Smooth muscle cell (in vitro differentiated cells): ENCODE results near the gene MMP14. TPM values are rescaled to one million over a fixed set of nuclear protein-coding genes. Genes with fewer than 3 reads are reported as not detected.

Experiments
- DNase-seq: peaks from one replicate; lab custom pipeline; 2025; ENCODE audit not compliant: unreplicated experiment; lab: John Stamatoyannopoulos, UW
- H2AFZ ChIP-seq: fragments of 200-600 bp; sonication (generic); 2 replicates; pipeline ENCODE4 v1.6.0; 2016; ENCODE audit warnings: antibody characterized with exemption, low read depth, mild to moderate bottlenecking
- H3F3A ChIP-seq: fragments of 200-600 bp; sonication (generic); 2 replicates; pipeline ENCODE4 v1.6.0; 2017; ENCODE audit warnings: antibody characterized with exemption, low read depth
- H3K27ac ChIP-seq: fragments of 200-600 bp; sonication (generic); 2 replicates; pipeline ENCODE4 v1.5.1; 2016; ENCODE audit warnings: low read depth, mild to moderate bottlenecking
- H3K27me3 ChIP-seq: fragments of 200-600 bp; sonication (generic); 2 replicates; pipeline ENCODE4 v1.6.1; 2016; ENCODE audit warnings: low read depth, mild to moderate bottlenecking
- H3K36me3 ChIP-seq: fragments of 200-600 bp; sonication (generic); 2 replicates; pipeline ENCODE4 v1.5.1; 2016; ENCODE audit warnings: low read depth
- H3K4me1 ChIP-seq: fragments of 200-600 bp; sonication (generic); 2 replicates; pipeline ENCODE4 v1.5.1; 2016; ENCODE audit warnings: low read depth
- H3K4me2 ChIP-seq: fragments of 200-600 bp; sonication (generic); 2 replicates; pipeline ENCODE4 v1.6.0; 2016; ENCODE audit warnings: mild to moderate bottlenecking
- H3K4me3 ChIP-seq: fragments of 200-600 bp; sonication (generic); 2 replicates; pipeline ENCODE4 v1.5.1; 2016; ENCODE audit warnings: mild to moderate bottlenecking
- H3K79me2 ChIP-seq: fragments of 200-600 bp; sonication (generic); 2 replicates; pipeline ENCODE4 v1.6.0; 2016; ENCODE audit warnings: low read depth, mild to moderate bottlenecking
- H3K9ac ChIP-seq: fragments of 200-600 bp; sonication (generic); 2 replicates; pipeline ENCODE4 v1.6.0; 2016; ENCODE audit warnings: low read depth
- H3K9me3 ChIP-seq: fragments of 200-600 bp; sonication (generic); replicated peaks from 2 replicates; pipeline ENCODE4 v1.5.1; 2016; ENCODE audit warnings: low read depth
- H4K20me1 ChIP-seq: fragments of 200-600 bp; sonication (generic); 2 replicates; pipeline ENCODE4 v1.6.0; 2016; ENCODE audit warnings: low read depth
- CTCF ChIP-seq: fragments of 200-600 bp; sonication (generic); IDR thresholded peaks from 2 replicates; pipeline ENCODE4 v1.5.1; 2017; ENCODE audit warnings: borderline replicate concordance, mild to moderate bottlenecking, antibody characterized with exemption; ENCODE audit not compliant: insufficient read depth, poor library complexity, severe bottlenecking
- WGBS: methylation state at CpG from one replicate; pipeline ENCODE4 v1.1.7; 2016; ENCODE audit warnings: low lambda C conversion rate; 5-methylcytosine and 5-hydroxymethylcytosine counted together
- polyA plus RNA-seq: library from polyadenylated mRNA; unstranded; fragments of >200 nt; fragmentation: Nextera tagmentation; extraction: Ambion mirVana; gene quantifications from 2 replicates; pipeline ENCODE4 v1.2.1, GENCODE V29; 2016
- total RNA-seq: library from RNA; depleted of rRNA; stranded (reverse); fragments of >200 nt; gene quantifications from 2 replicates; pipeline ENCODE4 v1.2.3, GENCODE V29; 2014

The MMP14 gene
- total RNA-seq (444 and 491 TPM in 2 replicates), polyA plus RNA-seq (52.3 and 58.1 TPM in 2 replicates)

- peaks cover 4% of the 10 kb centered on the region for H3K4me1 ChIP-seq
- H3K79me2 ChIP-seq, result peaks cover 51% of the 10 kb centered on the region
- H4K20me1 ChIP-seq, result peaks cover 33% of the 10 kb centered on the region
- H3F3A ChIP-seq, result peaks cover 31% of the 10 kb centered on the region
- peak within 1 kb of the TSS; percentile 96 for H3K9ac ChIP-seq
- peak within 1 kb of the TSS; percentile 87 for H3K27ac ChIP-seq
- H3K36me3 ChIP-seq, result no peaks in the 10 kb centered on the region
- H3K27me3 ChIP-seq, result no peaks in the 10 kb centered on the region
- DNase-seq, result peak; percentile 26
- H2AFZ ChIP-seq, result peak within 1 kb of the TSS; percentile 49
- under 1% methylated on average over 38 of the region's 46 CpGs for WGBS
- peak; percentile 26 for TF ChIP-seq CTCF
- H3K9me3 ChIP-seq, result no peaks in the 10 kb centered on the region
- peak within 1 kb of the TSS; percentile 71 for H3K4me3 ChIP-seq
- peak within 1 kb of the TSS; percentile 95 for H3K4me2 ChIP-seq
Measured at GRCh38 chr14:22836301-22837113, at the start of gene MMP14. MMP14 (plus strand) TSS chr14:22836585; CDS start chr14:22836818, 233 bp downstream.

GRCh38 chr14:22786685-22787084 lies 49.7 kb upstream of the MMP14 start:
- no peak for DNase-seq
- Histone ChIP-seq H2AFZ (no peak overlapping the region), H3K27me3 (no peaks in the 10 kb centered on the region), H3K27ac (no peak overlapping the region), H3K4me1 (peaks cover 5% of the 10 kb centered on the region), H3K4me3 (no peak overlapping the region), H3K9me3 (no peaks in the 10 kb centered on the region), H3K36me3 (no peaks in the 10 kb centered on the region), H3K79me2 (no peaks in the 10 kb centered on the region), H3K9ac (no peak overlapping the region), H4K20me1 (no peaks in the 10 kb centered on the region), H3F3A (peaks cover 10% of the 10 kb centered on the region), H3K4me2 (no peak overlapping the region)
- no peak for TF ChIP-seq CTCF
- 97% methylated on average over 4 of the region's 4 CpGs for WGBS

GRCh38 chr14:22791301-22791700 lies 45.1 kb upstream of the MMP14 start:
- no peak overlapping the region for H3K9ac ChIP-seq
- H4K20me1 ChIP-seq, result no peaks in the 10 kb centered on the region
- no peaks in the 10 kb centered on the region for H3K36me3 ChIP-seq
- peaks cover 5% of the 10 kb centered on the region for H3F3A ChIP-seq
- no peak overlapping the region for H3K4me2 ChIP-seq
- no peak for DNase-seq
- H3K79me2 ChIP-seq, result no peaks in the 10 kb centered on the region
- H3K9me3 ChIP-seq, result no peaks in the 10 kb centered on the region
- no peak overlapping the region for H3K4me3 ChIP-seq
- H3K4me1 ChIP-seq, result no peaks in the 10 kb centered on the region
- H3K27ac ChIP-seq, result peak overlapping the region; percentile 43
- 8% methylated on average over 3 of the region's 3 CpGs for WGBS
- H2AFZ ChIP-seq, result no peak overlapping the region
- no peak for TF ChIP-seq CTCF
- no peaks in the 10 kb centered on the region for H3K27me3 ChIP-seq
